Measurements from ENCODE around the gene NFIB.

DNA sequence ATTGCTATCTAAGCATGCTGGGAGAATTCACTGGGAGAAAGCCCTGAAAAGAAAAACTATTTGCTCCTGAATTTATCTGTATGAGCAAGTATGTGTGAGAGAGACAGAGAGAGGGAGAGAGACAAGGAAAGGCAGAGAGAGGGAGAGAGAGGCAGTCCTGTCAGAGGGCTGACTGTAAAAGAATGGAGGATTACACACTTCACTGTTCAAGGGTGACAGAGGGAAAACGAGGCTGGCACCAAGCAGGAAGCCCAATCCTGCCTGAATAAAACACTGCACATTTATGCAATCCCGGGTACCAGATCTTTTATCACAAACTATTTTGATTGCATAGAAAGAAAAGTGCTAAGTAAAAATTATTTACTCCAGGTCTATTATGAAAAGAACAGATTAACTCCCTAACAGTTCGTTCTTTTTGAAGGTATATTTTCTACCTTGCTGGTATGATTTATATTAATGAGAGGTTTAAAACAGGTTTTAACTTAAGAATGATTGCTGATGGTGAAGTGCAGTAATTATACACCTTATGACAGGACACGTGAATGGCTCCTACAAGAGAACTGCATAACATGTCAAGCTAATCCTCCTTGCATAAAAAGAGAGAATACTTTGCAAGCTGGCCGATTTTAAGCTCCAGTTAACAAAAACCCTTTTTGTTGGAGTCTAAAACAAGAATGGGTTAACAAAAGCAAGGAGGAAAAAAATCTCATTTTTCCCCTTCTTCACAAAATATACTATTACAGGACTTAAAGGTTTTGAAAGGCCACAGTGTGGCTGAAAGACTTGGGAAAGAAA lies 82.5 kb downstream of the NFIB start:
- TF ChIP-seq, protein P1, sequence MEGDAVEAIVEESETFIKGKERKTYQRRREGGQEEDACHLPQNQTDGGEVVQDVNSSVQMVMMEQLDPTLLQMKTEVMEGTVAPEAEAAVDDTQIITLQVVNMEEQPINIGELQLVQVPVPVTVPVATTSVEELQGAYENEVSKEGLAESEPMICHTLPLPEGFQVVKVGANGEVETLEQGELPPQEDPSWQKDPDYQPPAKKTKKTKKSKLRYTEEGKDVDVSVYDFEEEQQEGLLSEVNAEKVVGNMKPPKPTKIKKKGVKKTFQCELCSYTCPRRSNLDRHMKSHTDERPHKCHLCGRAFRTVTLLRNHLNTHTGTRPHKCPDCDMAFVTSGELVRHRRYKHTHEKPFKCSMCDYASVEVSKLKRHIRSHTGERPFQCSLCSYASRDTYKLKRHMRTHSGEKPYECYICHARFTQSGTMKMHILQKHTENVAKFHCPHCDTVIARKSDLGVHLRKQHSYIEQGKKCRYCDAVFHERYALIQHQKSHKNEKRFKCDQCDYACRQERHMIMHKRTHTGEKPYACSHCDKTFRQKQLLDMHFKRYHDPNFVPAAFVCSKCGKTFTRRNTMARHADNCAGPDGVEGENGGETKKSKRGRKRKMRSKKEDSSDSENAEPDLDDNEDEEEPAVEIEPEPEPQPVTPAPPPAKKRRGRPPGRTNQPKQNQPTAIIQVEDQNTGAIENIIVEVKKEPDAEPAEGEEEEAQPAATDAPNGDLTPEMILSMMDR (conservative IDR thresholded peaks at IDR 0.05): no peak
- no peak for TF ChIP-seq EZH2 (IDR thresholded peaks at IDR 0.05; ENCODE audit: low read depth)

All from PC-9 (cell line).